NT2/D1 (cell line): ENCODE measurements around the gene STAC.

ENCODE experiments used
- SUZ12 ChIP-seq: IDR thresholded peaks from 2 replicates; pipeline ENCODE4 v1.6.1; 2011; ENCODE audit not compliant: insufficient read length, insufficient read depth; ENCODE audit errors: extremely low read depth
- YY1 ChIP-seq: IDR thresholded peaks from 2 replicates; pipeline ENCODE4 v1.6.1; 2011; ENCODE audit not compliant: insufficient read length, insufficient read depth
- ZNF274 ChIP-seq: IDR thresholded peaks from 2 replicates; pipeline ENCODE4 v1.6.1; 2011; ENCODE audit warnings: mild to moderate bottlenecking, low read depth, low read length

GRCh38 chr3:36524560-36524959, 144.3 kb downstream of the STAC start:
- TF ChIP-seq YY1 (no peak), ZNF274 (no peak), SUZ12 (no peak)
